Raji (cell line): ENCODE measurements around the gene PTCD1.

Source experiments
- POLR2A ChIP-seq: IDR thresholded peaks from 2 replicates; pipeline ENCODE4 v1.6.1; 2011; ENCODE audit warnings: low read depth, low read length, control low read depth; ENCODE audit not compliant: insufficient read depth

The PTCD1 gene

DNA sequence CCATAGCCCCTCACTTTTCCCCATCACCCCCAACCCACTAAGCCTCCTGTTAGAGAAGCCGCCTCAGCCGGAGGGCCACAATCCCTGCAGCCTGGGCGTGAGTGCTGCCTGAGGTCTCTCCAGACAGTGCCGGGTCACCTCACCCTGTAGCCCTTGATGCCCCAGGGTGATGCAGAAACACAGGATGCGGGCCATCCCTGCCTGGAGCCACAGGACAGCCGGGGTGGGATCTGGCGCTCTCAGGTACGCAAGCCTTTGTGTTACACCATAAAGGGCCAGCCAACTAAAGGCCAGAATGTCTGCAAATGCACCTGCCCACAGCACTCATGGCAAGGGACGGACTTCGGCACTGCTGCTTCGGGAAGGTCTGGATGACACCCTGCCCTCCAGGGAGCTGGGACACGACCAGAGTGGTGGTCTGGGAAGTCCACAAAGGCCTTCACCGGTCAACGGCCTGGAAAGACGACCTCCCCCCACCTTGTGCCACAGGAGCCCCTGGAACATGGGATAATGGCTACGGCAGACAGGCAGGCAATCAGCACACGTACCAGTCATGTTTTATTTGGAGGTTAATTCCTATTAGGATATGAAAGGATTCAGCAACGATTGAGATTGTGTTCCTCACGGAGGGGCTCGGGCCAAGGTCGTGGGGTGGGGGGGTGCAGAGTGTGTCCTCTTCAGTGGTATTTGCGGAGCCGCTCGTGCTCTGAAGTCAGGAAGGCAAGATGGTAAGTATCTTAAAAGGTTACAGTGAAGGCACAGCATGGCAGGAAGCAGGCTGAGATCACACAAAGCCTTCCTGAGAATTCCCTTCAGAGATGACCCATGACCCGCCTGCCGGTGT, 19.3 kb upstream of the PTCD1 start:
- no peak for TF ChIP-seq POLR2A

DNA sequence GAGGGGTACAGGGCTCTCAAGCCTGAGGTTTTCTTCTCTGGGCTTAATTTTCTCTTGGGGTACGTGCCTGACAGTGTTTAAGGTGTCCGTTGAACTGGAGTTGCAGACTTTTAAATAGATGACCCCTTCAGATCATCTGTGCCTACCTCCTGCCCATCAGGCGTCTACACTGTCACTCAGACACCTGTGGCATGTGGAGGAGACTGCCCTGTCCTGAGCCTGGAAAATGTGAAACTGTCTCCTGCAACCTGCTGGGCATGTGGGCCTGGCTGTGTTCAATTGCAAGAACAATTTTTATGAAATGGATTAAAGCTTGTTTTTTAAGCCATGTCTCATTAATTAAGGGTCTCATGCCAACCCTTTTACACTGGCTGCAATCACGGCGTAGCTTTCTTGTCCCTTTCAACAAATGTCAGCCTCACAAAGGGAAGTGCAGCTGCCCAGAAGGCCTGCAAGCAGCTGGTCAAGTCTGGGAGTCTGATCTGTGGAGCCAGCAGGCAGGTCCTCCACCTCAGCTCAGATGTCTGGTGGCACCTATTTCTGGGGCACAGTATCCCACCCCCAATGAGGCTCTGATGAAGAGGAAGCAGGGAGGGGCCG, 18.6 kb upstream of the PTCD1 start:
- no peak for TF ChIP-seq POLR2A

DNA sequence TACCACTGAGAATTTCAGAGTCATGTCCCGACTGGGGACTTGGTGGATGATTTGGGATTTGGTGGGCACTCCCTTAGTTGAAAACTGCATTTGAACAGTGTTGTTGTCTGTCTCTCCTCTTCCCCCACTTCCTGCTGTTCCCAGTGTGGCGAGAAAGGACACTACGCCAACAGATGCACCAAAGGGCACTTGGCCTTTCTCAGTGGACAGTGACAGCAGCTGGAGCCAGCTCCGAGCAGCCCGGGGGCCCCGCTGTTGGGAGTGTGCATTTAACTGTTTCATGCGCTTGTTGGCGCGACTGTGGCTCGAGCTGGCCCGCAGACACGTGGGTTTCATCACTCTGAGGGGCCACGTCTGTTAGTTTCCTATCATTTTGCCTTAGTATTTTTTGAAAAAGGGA, 17.7 kb upstream of the PTCD1 start:
- no peak for TF ChIP-seq POLR2A

DNA sequence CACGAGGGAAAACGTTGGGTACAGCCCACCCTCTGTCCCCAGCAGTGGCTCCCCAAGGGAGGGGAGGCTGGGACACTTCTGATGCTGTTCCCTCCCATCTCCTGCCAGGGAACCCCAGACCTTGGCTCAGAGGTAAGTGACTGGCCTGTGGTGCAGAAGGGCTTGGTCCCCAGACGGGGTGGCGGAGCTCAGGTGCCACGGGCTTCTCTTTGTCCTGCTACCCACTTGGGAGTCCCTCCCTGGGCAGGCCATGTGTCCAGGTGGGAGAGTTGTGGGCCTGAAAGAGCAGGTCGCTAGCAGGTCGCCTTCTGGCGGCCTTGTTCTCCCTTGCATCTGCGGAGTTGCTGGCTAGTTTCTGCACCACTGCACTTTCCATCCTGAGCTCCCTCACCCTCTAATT, 17.3 kb upstream of the PTCD1 start:
- no peak for TF ChIP-seq POLR2A

- TF ChIP-seq POLR2A, result no peak
Measured at GRCh38 chr7:99453105-99453504, 14.5 kb upstream of the PTCD1 start.

- TF ChIP-seq POLR2A, result no peak
Measured at GRCh38 chr7:99452541-99452940, 13.9 kb upstream of the PTCD1 start.

GRCh38 chr7:99451936-99452335, 13.3 kb upstream of the PTCD1 start:
- TF ChIP-seq POLR2A, result no peak

- no peak for TF ChIP-seq POLR2A
Measured at GRCh38 chr7:99449326-99449725, 10.7 kb upstream of the PTCD1 start.

DNA sequence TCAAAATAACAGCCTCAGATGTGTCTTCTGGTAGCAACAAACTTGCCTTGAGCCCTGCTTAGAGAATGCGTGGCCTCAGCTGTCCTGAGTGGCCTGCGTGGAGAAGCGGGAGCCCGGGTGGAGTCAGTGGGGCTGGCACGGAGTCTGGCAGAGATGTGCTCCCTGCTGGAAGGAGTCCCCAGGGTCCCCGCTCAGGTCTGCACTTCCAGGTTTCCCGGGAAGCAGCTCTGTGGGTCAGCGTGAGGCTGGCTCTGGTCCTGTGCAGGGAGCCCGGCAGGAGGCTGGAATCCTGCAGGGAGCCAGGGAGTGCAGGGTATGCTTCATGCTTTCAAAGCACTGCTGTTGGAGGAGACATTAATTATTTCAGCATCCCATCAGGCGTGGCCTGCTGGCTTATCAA, 10.3 kb upstream of the PTCD1 start:
- TF ChIP-seq POLR2A, result no peak

DNA sequence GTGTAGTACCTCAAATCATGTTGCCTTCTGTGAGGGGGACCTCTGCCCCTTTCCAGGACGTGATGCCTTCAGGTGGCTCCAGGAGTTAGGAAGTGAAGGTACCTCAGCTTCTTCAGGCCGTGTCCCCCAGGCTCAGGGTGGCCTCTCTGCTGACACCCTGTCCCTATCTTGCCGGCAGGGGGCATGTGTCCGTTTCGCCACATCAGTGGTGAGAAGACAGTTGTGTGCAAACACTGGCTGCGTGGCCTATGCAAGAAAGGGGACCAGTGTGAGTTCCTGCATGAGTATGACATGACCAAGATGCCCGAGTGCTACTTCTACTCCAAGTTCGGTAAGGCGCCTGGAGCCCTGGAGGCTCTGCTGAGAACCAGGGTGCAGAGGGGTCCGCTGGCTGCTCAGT, 9.3 kb upstream of the PTCD1 start:
- no peak for TF ChIP-seq POLR2A

GRCh38 chr7:99446096-99446495, 7.5 kb upstream of the PTCD1 start:
- TF ChIP-seq POLR2A, result no peak

DNA sequence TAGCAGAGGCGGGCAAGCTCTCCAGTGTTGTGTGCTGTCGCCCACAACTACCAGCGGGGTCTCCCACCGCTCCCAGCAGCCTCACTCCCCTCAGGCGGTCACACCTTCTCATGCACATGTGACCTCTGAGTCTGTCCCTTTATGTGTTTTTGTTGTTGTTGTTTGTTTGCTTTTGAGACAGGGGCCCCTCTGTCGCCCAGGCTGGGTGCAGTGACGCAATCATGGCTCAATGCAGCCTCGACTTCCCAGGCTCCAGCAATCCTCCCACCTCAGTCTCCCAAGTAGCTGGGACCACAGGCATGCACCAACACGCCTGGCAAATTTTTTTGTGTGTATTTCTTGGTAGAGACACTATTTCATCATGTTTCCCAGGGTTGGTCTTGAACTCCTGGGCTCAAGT, 1.6 kb upstream of the PTCD1 start:
- no peak for TF ChIP-seq POLR2A

- no peak for TF ChIP-seq POLR2A
Measured at GRCh38 chr7:99437946-99438572, 539 bp downstream of the PTCD1 start.

GRCh38 chr7:99433158-99433557, 5.4 kb downstream of the PTCD1 start:
- no peak for TF ChIP-seq POLR2A

GRCh38 chr7:99429756-99430155, 8.8 kb downstream of the PTCD1 start:
- TF ChIP-seq POLR2A, result no peak

GRCh38 chr7:99428972-99429566, 9.5 kb downstream of the PTCD1 start:
- no peak for TF ChIP-seq POLR2A
